ENCODE data around the gene SLC22A5.
A peak's percentile ranks its signal among the peaks of the same experiment; 100 is the strongest.

SLC22A5 gene

GRCh38 chr5:132385326-132386105 lies 16.0 kb downstream of the SLC22A5 start:
- Histone ChIP-seq H3K4me3 (ENCODE audit: low read length in 2 of 2) (no peak overlapping the region), H3K4me1 (ENCODE audit: control insufficient read depth in 2 of 2, insufficient read depth in 2 of 2, low read length in 2 of 2) (peaks cover 32 to 46% of the 10 kb centered on the region in 2 donors), H3K9me3 (ENCODE audit: control insufficient read depth in 2 of 2, low read length in 2 of 2) (no peaks in the 10 kb centered on the region), H3K27ac (ENCODE audit: low read depth in 2 of 2, low read length in 2 of 2) (peak overlapping the region; percentile 50 to 54), H3K9ac (ENCODE audit: low read depth in 1 of 2, low read length in 2 of 2) (peak overlapping the region; percentile 30 to 54), H3K36me3 (ENCODE audit: control insufficient read depth in 2 of 2, insufficient read depth in 2 of 2, low read length in 2 of 2) (peaks cover 12 to 29% of the 10 kb centered on the region in 2 donors), H3K27me3 (ENCODE audit: control insufficient read depth in 2 of 2, insufficient read depth in 2 of 2, low read length in 2 of 2) (no peaks in the 10 kb centered on the region)

GRCh38 chr5:132386644-132387286 lies 17.3 kb downstream of the SLC22A5 start:
- H3K9ac ChIP-seq (ENCODE audit: low read depth in 1 of 2, low read length in 2 of 2): peak overlapping the region; percentile 35 to 36
- H3K4me1 ChIP-seq (ENCODE audit: control insufficient read depth in 2 of 2, insufficient read depth in 2 of 2, low read length in 2 of 2): peaks cover 32 to 46% of the 10 kb centered on the region in 2 donors
- peaks cover 12 to 33% of the 10 kb centered on the region in 2 donors for H3K36me3 ChIP-seq (ENCODE audit: control insufficient read depth in 2 of 2, insufficient read depth in 2 of 2, low read length in 2 of 2)
- H3K4me3 ChIP-seq (ENCODE audit: low read length in 2 of 2): no peak overlapping the region
- peak overlapping the region; percentile 86 to 87 for H3K27ac ChIP-seq (ENCODE audit: low read depth in 2 of 2, low read length in 2 of 2)
- no peaks in the 10 kb centered on the region for H3K9me3 ChIP-seq (ENCODE audit: control insufficient read depth in 2 of 2, low read length in 2 of 2)
- no peaks in the 10 kb centered on the region for H3K27me3 ChIP-seq (ENCODE audit: control insufficient read depth in 2 of 2, insufficient read depth in 2 of 2, low read length in 2 of 2)

- Histone ChIP-seq H3K36me3 (ENCODE audit: control insufficient read depth in 2 of 2, insufficient read depth in 2 of 2, low read length in 2 of 2) (peaks cover 17 to 38% of the 10 kb centered on the region in 2 donors), H3K27me3 (ENCODE audit: control insufficient read depth in 2 of 2, insufficient read depth in 2 of 2, low read length in 2 of 2) (no peaks in the 10 kb centered on the region), H3K4me3 (ENCODE audit: low read length in 2 of 2) (peak overlapping the region; percentile 9 to 33), H3K4me1 (ENCODE audit: control insufficient read depth in 2 of 2, insufficient read depth in 2 of 2, low read length in 2 of 2) (peaks cover 32 to 46% of the 10 kb centered on the region in 2 donors), H3K9ac (ENCODE audit: low read depth in 1 of 2, low read length in 2 of 2) (peak overlapping the region; percentile 14 to 64), H3K27ac (ENCODE audit: low read depth in 2 of 2, low read length in 2 of 2) (peak overlapping the region; percentile 86 to 87), H3K9me3 (ENCODE audit: control insufficient read depth in 2 of 2, low read length in 2 of 2) (no peaks in the 10 kb centered on the region)
Measured at GRCh38 chr5:132387640-132388117, 18.2 kb downstream of the SLC22A5 start.

GRCh38 chr5:132388244-132389050 lies 18.9 kb downstream of the SLC22A5 start:
- peak overlapping the region; percentile 86 to 87 for H3K27ac ChIP-seq (ENCODE audit: low read depth in 2 of 2, low read length in 2 of 2)
- H3K9ac ChIP-seq (ENCODE audit: low read depth in 1 of 2, low read length in 2 of 2): peak overlapping the region; percentile 28 to 64
- peaks cover 32 to 46% of the 10 kb centered on the region in 2 donors for H3K4me1 ChIP-seq (ENCODE audit: control insufficient read depth in 2 of 2, insufficient read depth in 2 of 2, low read length in 2 of 2)
- H3K9me3 ChIP-seq (ENCODE audit: control insufficient read depth in 2 of 2, low read length in 2 of 2): no peaks in the 10 kb centered on the region
- H3K27me3 ChIP-seq (ENCODE audit: control insufficient read depth in 2 of 2, insufficient read depth in 2 of 2, low read length in 2 of 2): no peaks in the 10 kb centered on the region
- peaks cover 24 to 44% of the 10 kb centered on the region in 2 donors for H3K36me3 ChIP-seq (ENCODE audit: control insufficient read depth in 2 of 2, insufficient read depth in 2 of 2, low read length in 2 of 2)
- H3K4me3 ChIP-seq (ENCODE audit: low read length in 2 of 2): no peak overlapping the region

GRCh38 chr5:132389051-132389331 lies 19.5 kb downstream of the SLC22A5 start:
- Histone ChIP-seq H3K4me1 (ENCODE audit: control insufficient read depth in 2 of 2, insufficient read depth in 2 of 2, low read length in 2 of 2) (peaks cover 32 to 46% of the 10 kb centered on the region in 2 donors), H3K4me3 (ENCODE audit: low read length in 2 of 2) (no peak overlapping the region), H3K9me3 (ENCODE audit: control insufficient read depth in 2 of 2, low read length in 2 of 2) (no peaks in the 10 kb centered on the region), H3K9ac (ENCODE audit: low read depth in 1 of 2, low read length in 2 of 2) (no peak overlapping the region), H3K36me3 (ENCODE audit: control insufficient read depth in 2 of 2, insufficient read depth in 2 of 2, low read length in 2 of 2) (peaks cover 27 to 48% of the 10 kb centered on the region in 2 donors), H3K27me3 (ENCODE audit: control insufficient read depth in 2 of 2, insufficient read depth in 2 of 2, low read length in 2 of 2) (no peaks in the 10 kb centered on the region), H3K27ac (ENCODE audit: low read depth in 2 of 2, low read length in 2 of 2) (peak overlapping the region; percentile 86 to 87)

- no peak overlapping the region for H3K9ac ChIP-seq (ENCODE audit: low read depth in 1 of 2, low read length in 2 of 2)
- no peaks in the 10 kb centered on the region for H3K27me3 ChIP-seq (ENCODE audit: control insufficient read depth in 2 of 2, insufficient read depth in 2 of 2, low read length in 2 of 2)
- no peaks in the 10 kb centered on the region for H3K9me3 ChIP-seq (ENCODE audit: control insufficient read depth in 2 of 2, low read length in 2 of 2)
- no peak overlapping the region for H3K4me3 ChIP-seq (ENCODE audit: low read length in 2 of 2)
- H3K4me1 ChIP-seq (ENCODE audit: control insufficient read depth in 2 of 2, insufficient read depth in 2 of 2, low read length in 2 of 2): peaks cover 32 to 46% of the 10 kb centered on the region in 2 donors
- peaks cover 32 to 49% of the 10 kb centered on the region in 2 donors for H3K36me3 ChIP-seq (ENCODE audit: control insufficient read depth in 2 of 2, insufficient read depth in 2 of 2, low read length in 2 of 2)
- H3K27ac ChIP-seq (ENCODE audit: low read depth in 2 of 2, low read length in 2 of 2): peak overlapping the region; percentile 86 to 87
Measured at GRCh38 chr5:132389585-132390286, 20.2 kb downstream of the SLC22A5 start.

- Histone ChIP-seq H3K27ac (ENCODE audit: low read depth in 2 of 2, low read length in 2 of 2) (no peak overlapping the region), H3K27me3 (ENCODE audit: control insufficient read depth in 2 of 2, insufficient read depth in 2 of 2, low read length in 2 of 2) (no peaks in the 10 kb centered on the region), H3K9me3 (ENCODE audit: control insufficient read depth in 2 of 2, low read length in 2 of 2) (no peaks in the 10 kb centered on the region), H3K36me3 (ENCODE audit: control insufficient read depth in 2 of 2, insufficient read depth in 2 of 2, low read length in 2 of 2) (peaks cover 35 to 53% of the 10 kb centered on the region in 2 donors), H3K4me1 (ENCODE audit: control insufficient read depth in 2 of 2, insufficient read depth in 2 of 2, low read length in 2 of 2) (peaks cover 24 to 36% of the 10 kb centered on the region in 2 donors), H3K9ac (ENCODE audit: low read depth in 1 of 2, low read length in 2 of 2) (no peak overlapping the region), H3K4me3 (ENCODE audit: low read length in 2 of 2) (no peak overlapping the region)
Measured at GRCh38 chr5:132391247-132391646, 21.7 kb downstream of the SLC22A5 start.

- Histone ChIP-seq H3K4me1 (ENCODE audit: control insufficient read depth in 2 of 2, insufficient read depth in 2 of 2, low read length in 2 of 2) (peaks cover 18 to 30% of the 10 kb centered on the region in 2 donors), H3K9me3 (ENCODE audit: control insufficient read depth in 2 of 2, low read length in 2 of 2) (no peaks in the 10 kb centered on the region), H3K9ac (ENCODE audit: low read depth in 1 of 2, low read length in 2 of 2) (no peak overlapping the region), H3K27ac (ENCODE audit: low read depth in 2 of 2, low read length in 2 of 2) (no peak overlapping the region), H3K36me3 (ENCODE audit: control insufficient read depth in 2 of 2, insufficient read depth in 2 of 2, low read length in 2 of 2) (peaks cover 35 to 53% of the 10 kb centered on the region in 2 donors), H3K27me3 (ENCODE audit: control insufficient read depth in 2 of 2, insufficient read depth in 2 of 2, low read length in 2 of 2) (no peaks in the 10 kb centered on the region), H3K4me3 (ENCODE audit: low read length in 2 of 2) (no peak overlapping the region)
Measured at GRCh38 chr5:132391870-132392269, 22.4 kb downstream of the SLC22A5 start.

GRCh38 chr5:132392411-132392810 lies 22.9 kb downstream of the SLC22A5 start:
- Histone ChIP-seq H3K4me3 (ENCODE audit: low read length in 2 of 2) (no peak overlapping the region), H3K36me3 (ENCODE audit: control insufficient read depth in 2 of 2, insufficient read depth in 2 of 2, low read length in 2 of 2) (peaks cover 35 to 53% of the 10 kb centered on the region in 2 donors), H3K9me3 (ENCODE audit: control insufficient read depth in 2 of 2, low read length in 2 of 2) (no peaks in the 10 kb centered on the region), H3K4me1 (ENCODE audit: control insufficient read depth in 2 of 2, insufficient read depth in 2 of 2, low read length in 2 of 2) (peaks cover 14 to 25% of the 10 kb centered on the region in 2 donors), H3K27ac (ENCODE audit: low read depth in 2 of 2, low read length in 2 of 2) (no peak overlapping the region), H3K27me3 (ENCODE audit: control insufficient read depth in 2 of 2, insufficient read depth in 2 of 2, low read length in 2 of 2) (no peaks in the 10 kb centered on the region), H3K9ac (ENCODE audit: low read depth in 1 of 2, low read length in 2 of 2) (no peak overlapping the region)
